Measurements from ENCODE around the gene MAPKAPK5.
"Not testable (repeated sequence)": the region's sequence is repeated elsewhere in the genome, so short reads cannot be mapped to it uniquely, and the experiment has no call there.

DNA sequence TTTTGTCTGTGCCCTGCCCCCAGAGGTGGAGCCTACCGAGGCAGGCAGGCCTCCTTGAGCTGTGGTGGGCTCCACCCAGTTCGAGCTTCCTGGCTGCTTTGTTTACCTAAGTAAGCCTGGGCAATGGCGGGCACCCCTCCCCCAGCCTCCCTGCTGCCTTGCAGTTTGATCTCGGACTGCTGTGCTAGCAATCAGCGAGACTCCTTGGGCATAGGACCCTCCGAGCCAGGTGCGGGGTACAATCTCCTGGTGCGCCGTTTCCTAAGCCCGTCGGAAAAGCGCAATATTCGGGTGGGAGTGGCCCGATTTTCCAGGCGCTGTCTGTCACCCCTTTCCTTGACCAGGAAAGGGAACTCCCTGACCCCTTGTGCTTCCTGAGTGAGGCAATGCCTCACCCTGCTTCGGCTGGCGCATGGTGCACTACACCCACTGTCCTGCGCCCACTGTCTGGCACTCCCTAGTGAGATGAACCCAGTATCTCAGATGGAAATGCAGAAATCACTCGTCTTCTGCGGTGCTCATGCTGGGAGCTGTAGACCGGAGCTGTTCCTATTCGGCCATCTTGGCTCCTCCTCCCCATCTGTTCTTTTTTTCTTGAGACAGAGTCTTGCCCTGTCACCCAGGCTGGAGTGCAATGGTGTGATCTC lies 7.2 kb upstream of the MAPKAPK5 start:
- not testable (repeated sequence) for TF ChIP-seq EP300, POLR2A, POLR2AphosphoS5 (IDR thresholded peaks at IDR 0.05)
- TF ChIP-seq, protein P1, sequence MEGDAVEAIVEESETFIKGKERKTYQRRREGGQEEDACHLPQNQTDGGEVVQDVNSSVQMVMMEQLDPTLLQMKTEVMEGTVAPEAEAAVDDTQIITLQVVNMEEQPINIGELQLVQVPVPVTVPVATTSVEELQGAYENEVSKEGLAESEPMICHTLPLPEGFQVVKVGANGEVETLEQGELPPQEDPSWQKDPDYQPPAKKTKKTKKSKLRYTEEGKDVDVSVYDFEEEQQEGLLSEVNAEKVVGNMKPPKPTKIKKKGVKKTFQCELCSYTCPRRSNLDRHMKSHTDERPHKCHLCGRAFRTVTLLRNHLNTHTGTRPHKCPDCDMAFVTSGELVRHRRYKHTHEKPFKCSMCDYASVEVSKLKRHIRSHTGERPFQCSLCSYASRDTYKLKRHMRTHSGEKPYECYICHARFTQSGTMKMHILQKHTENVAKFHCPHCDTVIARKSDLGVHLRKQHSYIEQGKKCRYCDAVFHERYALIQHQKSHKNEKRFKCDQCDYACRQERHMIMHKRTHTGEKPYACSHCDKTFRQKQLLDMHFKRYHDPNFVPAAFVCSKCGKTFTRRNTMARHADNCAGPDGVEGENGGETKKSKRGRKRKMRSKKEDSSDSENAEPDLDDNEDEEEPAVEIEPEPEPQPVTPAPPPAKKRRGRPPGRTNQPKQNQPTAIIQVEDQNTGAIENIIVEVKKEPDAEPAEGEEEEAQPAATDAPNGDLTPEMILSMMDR (IDR thresholded peaks at IDR 0.05) = not testable (repeated sequence)

Data from gastroesophageal sphincter (tissue), 3 donors.